Pulmonary artery endothelial cell (primary cell): Measurements from ENCODE around the gene SCN8A. TPM values are rescaled to one million over a fixed set of nuclear protein-coding genes. Genes with fewer than 3 reads are reported as not detected.

Experiments
- DNase-seq: peaks from one replicate; pipeline ENCODE4 v3.0.0-alpha.2; 2011; ENCODE audit warnings: low read depth, low spot score
- total RNA-seq: library from RNA; depleted of rRNA; stranded (reverse); fragments of >200 nt; gene quantifications from 2 replicates; pipeline ENCODE4 v1.2.3, GENCODE V29; 2014

SCN8A gene
- total RNA-seq, 1 donor from 2014 or later = 21.0 TPM

DNA sequence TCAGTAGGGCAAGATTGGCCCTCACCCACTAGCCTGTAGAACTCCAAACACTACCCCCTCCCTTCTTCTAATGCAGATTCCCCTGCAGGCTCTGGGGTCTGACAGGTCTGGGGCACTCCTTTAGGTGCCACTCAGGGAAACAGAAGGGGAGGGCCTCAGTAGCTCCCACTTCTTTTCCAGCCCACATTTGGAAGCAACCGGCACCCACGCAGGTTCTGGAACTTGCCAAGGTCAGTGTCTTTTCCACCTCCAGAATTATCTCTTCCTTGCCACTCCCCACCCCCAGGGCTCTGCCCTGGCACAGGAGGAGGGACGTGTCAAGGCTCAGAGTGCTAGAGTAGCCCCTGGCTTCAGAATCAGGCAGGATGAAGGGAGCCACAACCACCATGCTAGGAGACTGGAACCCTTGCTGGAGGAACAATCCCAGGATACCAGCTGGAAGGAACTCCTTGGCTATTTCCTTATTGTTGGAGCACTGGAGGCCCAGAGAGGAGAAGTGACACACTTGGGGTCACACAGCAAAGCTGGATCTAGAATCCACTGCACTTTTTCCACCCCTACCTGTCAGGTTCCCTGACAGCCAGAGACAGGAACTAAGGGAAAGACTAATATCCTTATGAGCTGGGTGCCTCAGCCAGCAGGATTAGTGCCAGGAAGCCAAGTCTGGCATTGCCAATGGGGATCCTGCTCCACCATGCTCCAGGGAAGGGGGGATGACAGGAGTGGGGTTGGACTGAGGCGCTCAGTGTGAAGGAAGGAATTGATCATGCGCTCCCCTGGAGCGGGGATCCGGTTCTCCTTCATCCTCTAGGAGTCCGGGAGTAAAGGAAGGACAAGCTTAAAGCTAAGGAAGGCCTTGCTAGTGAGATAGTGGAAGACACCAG lies 259.3 kb downstream of the SCN8A start:
- DNase-seq = no peak

DNA sequence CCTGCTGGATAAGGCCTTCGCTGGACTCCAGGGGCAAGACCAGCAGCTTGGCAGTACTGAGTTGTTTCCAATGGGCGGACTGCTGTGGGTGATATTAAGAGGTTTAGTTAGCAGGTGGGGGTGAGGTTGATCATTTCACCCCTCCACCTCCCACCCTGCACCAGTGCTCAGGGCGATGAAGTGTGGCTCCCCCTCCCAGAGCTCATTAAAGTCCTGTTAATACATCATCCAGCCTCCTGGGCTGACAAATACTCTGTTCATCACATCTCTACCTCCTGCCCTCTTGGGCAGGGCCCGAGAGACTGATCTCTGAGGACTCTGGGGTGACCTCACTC lies 259.9 kb downstream of the SCN8A start:
- DNase-seq = no peak

DNA sequence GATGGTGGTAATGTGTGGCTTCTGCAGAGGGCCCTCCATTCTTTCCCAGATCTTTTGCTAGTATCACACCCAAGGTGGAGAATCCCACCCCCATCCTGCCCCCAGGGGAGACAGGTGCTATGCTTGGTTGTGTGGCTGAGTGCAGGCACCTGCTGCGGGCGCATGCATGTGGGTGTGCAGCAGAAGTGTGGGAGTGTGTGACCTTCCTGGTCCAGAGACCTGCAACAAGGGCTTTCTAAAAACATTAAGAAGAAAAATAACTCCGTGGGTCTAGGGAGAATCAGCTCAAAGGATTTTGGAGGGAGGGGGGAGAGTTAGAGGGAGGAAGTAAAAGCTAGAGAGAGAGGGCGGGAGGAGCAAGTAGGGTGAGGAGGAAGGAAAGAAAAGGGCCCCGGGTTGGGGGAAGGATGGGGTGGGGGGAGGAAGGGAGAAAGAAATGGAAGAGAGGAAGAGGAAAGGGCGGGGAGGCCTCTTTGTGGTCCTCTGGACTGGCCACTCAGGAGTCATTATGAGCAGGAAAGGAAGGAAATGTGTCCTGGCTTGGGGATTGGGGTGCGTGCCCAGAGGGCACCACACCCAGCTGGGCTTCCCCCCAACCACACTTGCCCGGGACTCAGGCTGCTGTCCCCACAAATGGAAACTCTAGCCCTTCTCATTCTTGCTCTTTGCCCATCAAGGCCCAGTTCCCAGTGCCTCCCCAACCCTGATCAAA lies 260.5 kb downstream of the SCN8A start:
- no peak for DNase-seq

DNA sequence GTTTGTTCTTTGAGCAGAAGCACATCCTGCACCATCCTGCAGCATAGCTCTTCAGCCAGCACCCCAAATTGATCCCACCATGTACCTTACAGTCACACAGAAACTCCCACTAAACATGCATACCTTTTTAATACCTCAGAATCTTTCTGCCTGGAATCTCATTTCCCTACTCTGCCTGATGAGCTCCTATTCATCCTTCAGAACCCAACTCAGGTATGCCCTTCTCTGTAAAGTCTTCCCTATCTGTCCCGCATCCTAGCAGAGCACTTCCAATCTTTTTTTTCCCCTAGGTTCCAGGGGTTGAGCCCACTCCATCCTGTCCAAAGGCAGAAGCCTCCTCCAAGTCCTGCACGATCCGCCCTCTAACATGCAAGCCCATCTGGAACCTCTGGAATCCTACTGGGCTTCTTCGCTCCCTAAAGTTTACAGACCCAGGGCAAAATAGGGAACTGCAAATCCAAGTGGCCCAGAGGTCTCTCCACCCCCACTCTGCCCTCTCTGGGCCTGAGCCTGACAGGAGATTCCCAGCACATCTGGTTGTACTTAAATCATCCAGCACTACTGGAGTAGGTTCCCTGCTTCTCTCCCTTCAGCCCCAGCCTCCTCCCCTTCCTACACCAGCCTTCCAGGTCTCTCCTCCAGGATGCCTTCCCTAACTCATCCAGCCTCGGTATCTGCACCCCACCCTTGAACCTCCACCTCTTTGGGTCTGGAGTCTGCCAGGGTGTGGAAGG lies 261.5 kb downstream of the SCN8A start:
- no peak for DNase-seq

DNA sequence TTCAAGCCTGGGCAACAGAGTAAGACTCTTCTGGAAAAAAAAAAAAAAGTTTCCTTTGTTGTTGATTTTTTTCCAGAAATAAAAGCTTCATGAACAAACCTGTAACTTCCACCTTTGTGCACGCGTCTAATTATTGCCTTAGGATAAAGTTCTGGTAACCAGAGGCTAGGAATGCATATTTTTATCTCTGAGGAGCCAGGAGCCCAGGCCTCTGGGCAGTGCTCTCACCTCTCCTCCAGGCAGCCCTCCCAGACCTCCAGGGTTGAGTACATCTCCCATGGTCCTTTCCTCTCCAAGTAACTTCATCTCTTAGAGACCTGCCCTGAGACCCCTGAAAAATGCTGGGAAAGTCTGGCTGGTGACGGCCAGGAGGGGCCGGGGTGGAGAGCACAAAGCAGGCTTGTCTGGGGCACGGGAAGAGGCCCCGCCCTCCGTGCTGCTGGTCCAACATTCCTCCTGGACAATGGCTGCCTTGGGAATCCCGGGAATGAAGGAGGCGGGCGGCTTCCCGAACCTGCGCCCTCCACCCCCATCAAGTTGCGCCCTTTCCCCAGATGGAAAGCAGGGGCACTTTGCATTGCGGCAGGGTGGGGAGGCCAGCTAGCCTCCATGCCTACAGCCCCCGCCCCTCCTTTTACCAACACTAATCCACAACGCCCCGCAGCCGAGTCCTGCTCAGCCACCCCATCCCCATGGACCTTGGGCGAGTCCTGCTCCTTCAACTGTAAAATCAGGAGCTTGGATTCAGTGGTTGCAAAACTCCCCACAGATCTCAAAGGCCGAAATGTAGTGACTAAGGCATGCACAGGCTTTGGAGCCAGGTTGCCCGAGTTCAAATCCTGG lies 264.8 kb downstream of the SCN8A start:
- DNase-seq = no peak

DNA sequence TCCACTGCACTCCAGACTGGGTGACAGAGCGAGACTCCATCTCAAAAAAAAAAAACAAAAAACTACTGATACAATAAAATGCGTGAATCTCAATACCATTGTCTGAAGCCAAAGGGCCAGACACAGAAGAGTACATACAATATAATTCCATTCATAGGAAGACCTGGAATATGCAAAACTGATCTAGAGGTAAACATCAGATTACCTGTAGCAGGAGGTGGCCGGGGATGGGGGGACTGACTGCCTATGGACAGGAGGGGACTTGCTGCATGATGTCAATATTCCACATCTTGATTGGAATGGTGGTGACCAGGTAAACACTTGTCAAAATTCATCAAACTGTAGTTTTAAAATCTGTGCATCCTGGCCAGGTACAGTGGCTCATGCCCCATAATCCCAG lies 270.0 kb downstream of the SCN8A start:
- no peak for DNase-seq

Other genes starting within 250 kb of the SCN8A start
- not detected in 2 replicates for gene CELA1, start 244.6 kb upstream of the SCN8A start, total RNA-seq
- 75.0 and 112 TPM in 2 replicates for gene GALNT6, start 199.8 kb upstream of the SCN8A start, total RNA-seq
- 3.7 and 5.1 TPM in 2 replicates for gene SLC4A8, start 166.4 kb upstream of the SCN8A start, total RNA-seq